H1 (cell line): ENCODE measurements around the gene SARS2. TPM values are rescaled to one million over a fixed set of nuclear protein-coding genes. Genes with fewer than 3 reads are reported as not detected.

Source experiments
- ASH2L ChIP-seq: fragments of 200-600, 300-600 bp; sonication (generic); IDR thresholded peaks from one replicate; pipeline ENCODE4 v1.7.1; 2017; ENCODE audit warnings: low read length
- CTBP2 ChIP-seq: IDR thresholded peaks from 2 replicates; pipeline ENCODE4 v1.7.0; 2011; ENCODE audit warnings: borderline replicate concordance, mild to moderate bottlenecking, moderate library complexity, mixed read lengths, low read length; ENCODE audit not compliant: insufficient read depth, insufficient read length
- MAFK ChIP-seq: IDR thresholded peaks from 2 replicates; pipeline ENCODE4 v1.6.1; 2012; ENCODE audit warnings: low read depth, mild to moderate bottlenecking, improper control_type of control experiment, low read length
- NRF1 ChIP-seq: IDR thresholded peaks from 2 replicates; pipeline ENCODE4 v1.6.1; 2011; ENCODE audit warnings: mild to moderate bottlenecking, low read depth, low read length, improper control_type of control experiment
- POLR2A ChIP-seq, 2 experiments: IDR thresholded peaks; 1 replicate in 1 of 2; 2 replicates in 1 of 2; pipeline ENCODE4 v1.6.1; 2011; ENCODE audit warnings: low read depth in 2 of 2, low read length in 2 of 2, mild to moderate bottlenecking in 2 of 2; ENCODE audit errors: control extremely low read depth in 1 of 2
- RBBP5 ChIP-seq: IDR thresholded peaks from 2 replicates; pipeline ENCODE4 v1.7.1; 2012; ENCODE audit warnings: low read depth, mild to moderate bottlenecking, inconsistent platforms, low read length, moderate library complexity, borderline replicate concordance
- RNF2 ChIP-seq: fragments of 200-900, 300-1000 bp; sonication (generic); IDR thresholded peaks from 2 replicates; pipeline ENCODE4 v1.7.1; 2016; ENCODE audit warnings: borderline replicate concordance, low read depth, mild to moderate bottlenecking, antibody characterized with exemption, low read length; ENCODE audit not compliant: poor library complexity, severe bottlenecking; ENCODE audit errors: missing control alignments
- SRF ChIP-seq: IDR thresholded peaks from 2 replicates; pipeline ENCODE4 v1.6.1; 2011; ENCODE audit warnings: mild to moderate bottlenecking, low read depth, low read length, moderate library complexity
- polyA plus RNA-seq, 7 experiments: library from polyadenylated mRNA; depleted of rRNA in 3 of 7; stranded (reverse) in 5 of 7; unstranded in 2 of 7; fragments of >200 nt in 5 of 7; fragments of 200-250 nt in 2 of 7; gene quantifications; 1 replicate in 5 of 7; 2 replicates in 1 of 7; 4 replicates in 1 of 7; pipeline versions ENCODE4 v1.2.1 to v1.2.3, GENCODE V29; 2011 to 2013; ENCODE audit warnings: missing spikeins in 2 of 7, mixed read lengths in 2 of 7
- total RNA-seq: library from RNA; stranded (reverse); fragmentation: NEBNext Ultra II Directional; extraction: Animal tissue kit (Norgen Biotek cat#: 25700); gene quantifications from 2 replicates; pipeline ENCODE4 v1.2.1, GENCODE V29; 2021
- TF ChIP-seq, protein P1 (sequence below): IDR thresholded peaks from 2 replicates; pipeline ENCODE4 v1.6.1; 2012; ENCODE audit warnings: inconsistent platforms

Gene SARS2
- total and polyA plus RNA-seq, 2 of the 8 experiments (the other 6 are each of a cell fraction or from before 2014, with no cell fraction given) = 68.0 to 102 TPM

DNA sequence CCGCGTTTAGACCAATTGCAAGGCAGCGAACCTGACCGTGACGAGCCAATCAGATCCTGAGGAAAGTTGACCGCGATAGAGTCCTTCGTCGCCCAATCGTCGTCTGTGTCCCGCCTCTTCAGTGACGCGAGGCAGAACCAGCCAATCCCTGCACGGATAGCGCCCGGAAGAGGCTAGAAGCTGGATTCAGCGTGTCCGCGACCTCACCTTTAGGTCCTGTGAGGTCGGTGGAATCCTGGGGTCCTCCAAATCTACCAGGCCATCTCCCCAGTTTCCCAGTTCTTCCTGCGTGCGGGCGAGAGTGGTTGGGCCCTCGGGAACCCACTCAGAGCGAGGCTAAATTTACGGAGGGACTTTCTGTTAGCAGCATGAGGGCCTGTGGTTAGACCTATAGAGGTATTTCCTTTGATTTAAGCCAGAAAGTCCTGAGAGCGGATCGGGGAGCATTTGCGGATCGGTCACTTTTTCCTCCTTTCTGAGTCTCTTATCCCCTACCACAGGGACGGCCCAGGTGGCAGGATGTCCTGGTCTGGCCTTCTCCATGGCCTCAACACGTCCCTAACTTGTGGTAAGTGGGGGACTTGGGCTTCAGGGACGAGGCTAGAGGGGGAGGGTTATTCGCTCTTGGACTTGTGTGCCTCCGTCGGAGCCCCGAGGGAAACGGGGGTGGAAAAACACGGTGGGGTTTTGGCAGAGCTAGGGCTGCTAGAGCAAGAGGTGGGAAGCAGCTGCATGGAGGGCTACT, 385 bp upstream of the SARS2 start, which contains the start of gene MRPS12 (continued):
- no peak for TF ChIP-seq NRF1
- 0 out of 2 replicates have a peak, but pooled peaks have one; percentile 8 for TF ChIP-seq RBBP5
- no peak for TF ChIP-seq RNF2
- TF ChIP-seq, protein P1, sequence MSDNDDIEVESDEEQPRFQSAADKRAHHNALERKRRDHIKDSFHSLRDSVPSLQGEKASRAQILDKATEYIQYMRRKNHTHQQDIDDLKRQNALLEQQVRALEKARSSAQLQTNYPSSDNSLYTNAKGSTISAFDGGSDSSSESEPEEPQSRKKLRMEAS = peak; percentile 30; the same call in 1 of the 2 replicates
- no peak for TF ChIP-seq ASH2L
- peak; percentile 83 for TF ChIP-seq POLR2A (IDR thresholded peaks at IDR 0.05; ENCODE audit: control extremely low read depth in 1 of 2, low read depth in 2 of 2, low read length in 2 of 2)
- no peak for TF ChIP-seq SRF
- no peak for TF ChIP-seq MAFK
- no peak for TF ChIP-seq CTBP2
- TF ChIP-seq, all 59 proteins: peak for 15
